22Rv1 (cell line): ENCODE results near the gene PTGDR.

ENCODE experiments used
- ZFX ChIP-seq: fragments of 450-650 bp; IDR thresholded peaks from 2 replicates; pipeline ENCODE4 v1.6.1; 2017; ENCODE audit warnings: antibody characterized with exemption, borderline replicate concordance
- TF ChIP-seq, protein P1 (sequence below): fragments of 450-650 bp; IDR thresholded peaks from 2 replicates; pipeline ENCODE4 v1.5.1; 2017; ENCODE audit warnings: mild to moderate bottlenecking

DNA sequence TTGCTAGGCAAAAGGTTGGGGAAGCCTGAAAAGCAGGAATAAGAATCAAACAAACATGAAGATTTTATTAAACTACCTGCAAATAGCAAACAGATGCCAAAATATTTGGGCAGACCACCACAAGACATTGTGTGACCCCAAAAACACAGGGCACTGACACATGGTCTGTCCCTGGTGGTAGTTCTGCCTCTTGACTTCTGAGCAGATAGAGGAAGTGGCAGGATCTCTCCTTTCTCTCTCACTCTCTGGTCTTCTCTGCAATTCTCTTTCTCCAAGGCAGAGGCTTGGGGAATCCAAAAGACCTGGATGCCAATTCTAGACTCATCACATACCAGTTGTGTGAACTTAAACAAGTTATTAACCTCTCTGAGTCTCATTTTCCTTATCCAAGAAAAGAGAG is 4.3 kb upstream of the PTGDR start:
- TF ChIP-seq, protein P1, sequence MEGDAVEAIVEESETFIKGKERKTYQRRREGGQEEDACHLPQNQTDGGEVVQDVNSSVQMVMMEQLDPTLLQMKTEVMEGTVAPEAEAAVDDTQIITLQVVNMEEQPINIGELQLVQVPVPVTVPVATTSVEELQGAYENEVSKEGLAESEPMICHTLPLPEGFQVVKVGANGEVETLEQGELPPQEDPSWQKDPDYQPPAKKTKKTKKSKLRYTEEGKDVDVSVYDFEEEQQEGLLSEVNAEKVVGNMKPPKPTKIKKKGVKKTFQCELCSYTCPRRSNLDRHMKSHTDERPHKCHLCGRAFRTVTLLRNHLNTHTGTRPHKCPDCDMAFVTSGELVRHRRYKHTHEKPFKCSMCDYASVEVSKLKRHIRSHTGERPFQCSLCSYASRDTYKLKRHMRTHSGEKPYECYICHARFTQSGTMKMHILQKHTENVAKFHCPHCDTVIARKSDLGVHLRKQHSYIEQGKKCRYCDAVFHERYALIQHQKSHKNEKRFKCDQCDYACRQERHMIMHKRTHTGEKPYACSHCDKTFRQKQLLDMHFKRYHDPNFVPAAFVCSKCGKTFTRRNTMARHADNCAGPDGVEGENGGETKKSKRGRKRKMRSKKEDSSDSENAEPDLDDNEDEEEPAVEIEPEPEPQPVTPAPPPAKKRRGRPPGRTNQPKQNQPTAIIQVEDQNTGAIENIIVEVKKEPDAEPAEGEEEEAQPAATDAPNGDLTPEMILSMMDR: no peak
- no peak for TF ChIP-seq ZFX
